HG03066 (cell line): ENCODE results near the gene HK1.

Source experiments
- ATAC-seq: cut with Tn5 transposase; IDR thresholded peaks from one replicate; pipeline ENCODE4 v1.9.1; 2021; ENCODE audit warnings: low read depth; ENCODE audit not compliant: unreplicated experiment

HK1 gene

DNA sequence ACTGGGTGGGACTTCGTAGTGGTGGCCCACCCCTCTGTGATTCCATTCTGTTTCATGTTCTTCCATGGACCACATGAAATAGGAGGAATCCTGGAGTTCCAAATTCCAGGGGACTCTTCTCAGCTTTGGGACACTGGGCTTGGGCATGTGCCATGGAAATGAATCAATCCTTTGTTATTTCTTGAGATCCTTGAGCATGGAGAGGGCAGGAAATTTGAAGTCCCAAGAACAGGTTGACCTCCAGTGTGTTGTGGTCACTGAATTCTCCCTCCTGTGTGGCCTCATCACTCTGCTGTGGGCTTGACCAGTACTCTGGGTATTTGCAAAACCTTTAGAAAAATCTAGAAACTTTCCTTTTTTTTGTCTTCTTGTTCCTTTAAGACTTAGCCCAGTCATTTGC, 115.7 kb downstream of the HK1 start:
- no peak for ATAC-seq

DNA sequence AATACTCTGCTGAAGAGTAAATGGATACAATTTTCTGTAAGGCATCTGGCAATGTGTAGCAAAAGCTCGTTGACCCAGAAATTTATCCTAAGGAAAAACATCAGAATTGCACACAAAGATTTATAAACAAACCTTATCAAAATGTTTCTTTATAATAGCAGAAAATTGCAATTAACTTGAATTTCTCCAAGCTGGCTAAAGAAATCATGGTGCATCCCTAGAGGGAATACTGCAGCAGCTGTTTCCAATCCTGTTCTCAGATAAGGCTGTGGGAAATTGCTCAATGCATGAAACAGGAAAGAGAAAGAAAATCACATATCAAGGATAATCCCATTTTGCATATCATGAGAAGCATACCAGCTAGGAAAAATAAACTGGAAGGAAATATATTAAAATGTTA, 119.7 kb downstream of the HK1 start:
- no peak for ATAC-seq

DNA sequence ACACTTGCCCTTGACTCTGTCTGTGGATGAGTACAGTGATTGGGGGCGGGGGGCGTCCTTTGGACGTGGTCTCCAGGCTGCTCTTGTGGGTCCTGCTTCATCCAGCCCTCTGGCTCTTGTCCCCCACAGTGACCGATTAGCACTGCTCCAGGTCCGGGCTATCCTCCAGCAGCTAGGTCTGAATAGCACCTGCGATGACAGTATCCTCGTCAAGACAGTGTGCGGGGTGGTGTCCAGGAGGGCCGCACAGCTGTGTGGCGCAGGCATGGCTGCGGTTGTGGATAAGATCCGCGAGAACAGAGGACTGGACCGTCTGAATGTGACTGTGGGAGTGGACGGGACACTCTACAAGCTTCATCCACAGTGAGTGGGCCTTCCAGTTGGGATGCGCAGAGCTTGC, 120.2 kb downstream of the HK1 start:
- no peak for ATAC-seq

DNA sequence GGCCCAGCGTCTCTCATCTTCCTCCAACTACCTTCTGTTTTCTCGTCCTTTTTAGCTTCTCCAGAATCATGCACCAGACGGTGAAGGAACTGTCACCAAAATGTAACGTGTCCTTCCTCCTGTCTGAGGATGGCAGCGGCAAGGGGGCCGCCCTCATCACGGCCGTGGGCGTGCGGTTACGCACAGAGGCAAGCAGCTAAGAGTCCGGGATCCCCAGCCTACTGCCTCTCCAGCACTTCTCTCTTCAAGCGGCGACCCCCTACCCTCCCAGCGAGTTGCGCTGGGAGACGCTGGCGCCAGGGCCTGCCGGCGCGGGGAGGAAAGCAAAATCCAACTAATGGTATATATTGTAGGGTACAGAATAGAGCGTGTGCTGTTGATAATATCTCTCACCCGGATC, 122.6 kb downstream of the HK1 start:
- no peak for ATAC-seq

DNA sequence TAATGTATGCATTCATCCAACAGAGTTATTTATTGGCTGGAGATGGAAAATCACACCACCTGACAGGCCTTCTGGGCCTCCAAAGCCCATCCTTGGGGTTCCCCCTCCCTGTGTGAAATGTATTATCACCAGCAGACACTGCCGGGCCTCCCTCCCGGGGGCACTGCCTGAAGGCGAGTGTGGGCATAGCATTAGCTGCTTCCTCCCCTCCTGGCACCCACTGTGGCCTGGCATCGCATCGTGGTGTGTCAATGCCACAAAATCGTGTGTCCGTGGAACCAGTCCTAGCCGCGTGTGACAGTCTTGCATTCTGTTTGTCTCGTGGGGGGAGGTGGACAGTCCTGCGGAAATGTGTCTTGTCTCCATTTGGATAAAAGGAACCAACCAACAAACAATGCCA, 123.1 kb downstream of the HK1 start:
- ATAC-seq: no peak

DNA sequence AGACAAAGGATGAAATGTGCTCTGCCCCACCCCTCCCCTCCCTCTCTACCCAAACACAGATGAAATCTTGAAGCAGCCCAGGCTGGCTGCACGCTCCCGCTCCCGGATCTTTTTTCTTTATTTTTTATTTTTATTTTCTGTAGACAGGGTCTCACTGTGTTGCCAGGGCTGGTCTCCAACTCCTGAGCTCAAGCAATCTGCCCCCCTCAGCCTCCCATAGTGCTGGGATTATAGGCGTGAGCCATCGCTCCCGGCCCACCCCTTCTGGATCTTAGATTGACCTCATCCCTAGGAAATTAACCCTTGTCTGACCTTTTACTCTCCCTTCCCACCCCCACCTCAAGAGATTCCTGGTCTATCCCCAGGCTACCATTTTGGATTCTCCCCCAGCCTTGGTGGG, 124.1 kb downstream of the HK1 start:
- no peak for ATAC-seq

DNA sequence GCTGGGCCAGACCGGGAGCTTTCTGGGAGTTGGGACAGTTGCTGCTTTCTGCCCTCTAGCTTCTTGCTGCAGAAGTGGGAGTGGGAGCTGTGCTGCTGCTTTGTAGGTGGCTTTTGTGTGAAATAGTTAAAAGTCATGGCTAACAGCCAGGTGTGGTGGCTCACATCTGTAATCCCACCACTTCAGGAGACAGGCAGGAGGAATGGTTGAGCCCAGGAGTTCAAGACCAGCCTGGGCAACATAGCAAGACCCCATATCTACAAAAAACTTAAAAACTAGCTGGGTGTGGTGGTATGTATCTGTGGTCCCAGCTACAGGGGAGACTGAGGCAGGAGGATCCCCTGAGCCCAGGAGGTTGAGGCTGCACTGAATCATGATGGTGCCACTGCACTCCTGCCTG, 124.8 kb downstream of the HK1 start:
- ATAC-seq: no peak

DNA sequence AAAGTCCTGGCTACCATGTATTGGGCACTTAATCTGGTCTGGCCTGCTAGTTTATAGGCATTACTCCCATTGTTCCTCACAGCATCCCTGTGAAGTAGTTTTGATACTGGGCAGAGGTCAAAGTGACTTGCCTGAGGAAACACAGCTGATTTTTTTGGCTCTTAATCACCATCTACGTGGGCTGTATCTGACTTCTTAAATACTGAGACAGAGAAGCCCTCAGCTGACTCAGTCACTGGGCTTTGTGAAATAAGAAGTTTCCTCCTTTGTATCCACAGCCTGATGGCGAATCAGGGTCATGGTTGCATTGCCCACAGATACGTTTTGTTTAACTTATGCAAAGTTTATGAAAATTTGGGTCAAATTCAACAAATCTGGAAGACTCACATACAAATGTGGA, 125.2 kb downstream of the HK1 start:
- no peak for ATAC-seq

DNA sequence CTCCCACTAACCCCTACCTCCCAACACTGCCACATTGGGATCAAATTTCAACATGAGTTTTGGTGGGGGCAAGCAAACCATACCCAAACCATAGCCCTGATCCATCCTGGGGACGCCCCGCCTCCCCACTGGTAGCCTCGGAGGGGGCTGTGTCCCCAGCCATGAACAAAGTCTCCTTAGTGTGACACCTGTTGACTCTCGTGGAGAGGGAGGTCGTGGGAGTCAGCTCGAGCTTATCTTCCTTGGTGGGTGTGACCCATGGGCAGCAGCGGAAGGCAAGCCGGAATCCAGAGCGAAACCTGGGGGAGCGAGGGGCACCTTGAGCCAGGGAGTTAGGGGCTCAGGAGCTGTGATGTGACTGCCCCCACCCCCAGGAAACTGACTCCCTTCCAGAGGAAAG, 126.5 kb downstream of the HK1 start:
- ATAC-seq: no peak

DNA sequence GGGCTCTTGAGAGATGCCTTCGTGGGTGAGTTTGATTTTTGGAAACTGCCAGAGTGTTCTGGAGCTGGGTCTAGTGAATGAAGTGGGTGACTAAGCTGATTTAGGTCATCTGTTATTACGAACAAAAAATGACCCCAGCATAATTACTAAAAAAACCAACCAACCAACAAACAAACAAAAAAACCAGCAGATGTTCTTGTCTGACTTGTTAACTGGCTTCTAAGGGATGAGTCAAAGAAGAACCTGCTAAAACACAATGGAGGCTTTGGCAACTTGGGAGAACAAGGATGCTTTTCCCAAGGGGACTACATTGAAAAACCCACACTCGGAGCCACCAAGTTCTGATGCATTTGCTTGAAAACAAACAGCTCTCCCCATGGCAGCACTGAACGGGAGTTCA, 126.9 kb downstream of the HK1 start:
- no peak for ATAC-seq

DNA sequence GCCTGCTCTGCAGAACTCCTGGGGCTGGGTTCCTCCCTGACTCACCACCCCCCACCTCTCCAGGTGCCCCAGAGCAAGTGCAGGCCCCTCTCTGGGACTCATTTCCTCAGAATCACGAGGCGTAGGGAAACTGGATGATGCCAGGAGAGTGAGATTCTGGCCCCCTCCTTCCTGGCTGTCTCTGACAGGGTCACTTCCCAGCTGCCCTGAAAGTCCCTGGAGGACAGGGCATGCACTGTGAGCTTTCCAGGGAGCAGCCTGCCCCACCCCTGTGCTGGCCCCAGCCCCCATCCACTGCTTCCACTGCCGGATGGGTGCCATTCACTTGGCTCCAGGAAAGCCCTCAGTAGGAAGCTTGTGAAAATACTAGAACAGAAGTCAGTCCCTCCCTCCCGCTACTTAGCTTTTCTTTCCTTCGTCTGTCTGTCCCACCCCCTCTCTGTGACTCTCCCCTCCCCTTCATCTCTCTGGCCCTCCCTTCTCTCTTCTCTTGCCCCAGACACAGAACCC, 128.1 kb downstream of the HK1 start:
- ATAC-seq: no peak

DNA sequence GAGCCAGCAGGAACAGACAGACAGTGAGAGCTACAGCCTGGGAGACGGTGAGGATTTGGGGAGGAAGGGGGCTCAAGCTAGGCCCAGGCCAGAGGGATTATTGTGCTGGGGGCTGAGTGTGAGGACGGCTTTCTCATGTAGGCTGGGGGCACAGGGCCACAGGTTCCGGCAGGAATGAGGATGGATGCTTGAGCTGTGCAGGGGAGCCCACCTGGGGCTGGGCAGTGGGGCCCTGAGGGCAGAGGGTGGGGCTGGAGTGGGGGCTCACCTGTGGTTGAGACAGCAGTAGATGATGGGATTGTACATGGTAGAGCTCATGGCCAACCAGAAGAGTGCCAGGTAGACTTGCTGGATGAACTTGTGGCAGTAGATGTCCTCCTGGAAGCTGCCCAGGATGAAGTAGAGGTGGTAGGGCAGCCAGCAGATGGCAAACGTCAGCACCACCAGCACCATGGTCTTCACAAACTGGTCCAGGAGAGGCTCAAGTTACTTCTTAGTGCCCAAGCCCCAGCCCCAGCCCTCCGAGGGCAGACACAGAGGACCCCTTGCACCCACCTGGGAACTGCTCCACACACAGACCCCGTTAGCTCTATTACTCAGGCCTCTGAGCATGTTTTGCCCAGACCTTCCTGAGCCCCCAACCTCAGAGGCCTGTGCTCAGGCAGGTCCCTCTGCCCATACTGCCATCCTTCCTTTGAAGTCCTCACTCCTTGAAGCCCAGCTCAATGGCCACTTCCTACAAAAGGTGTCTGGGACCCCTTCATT, 128.7 kb downstream of the HK1 start:
- no peak for ATAC-seq

DNA sequence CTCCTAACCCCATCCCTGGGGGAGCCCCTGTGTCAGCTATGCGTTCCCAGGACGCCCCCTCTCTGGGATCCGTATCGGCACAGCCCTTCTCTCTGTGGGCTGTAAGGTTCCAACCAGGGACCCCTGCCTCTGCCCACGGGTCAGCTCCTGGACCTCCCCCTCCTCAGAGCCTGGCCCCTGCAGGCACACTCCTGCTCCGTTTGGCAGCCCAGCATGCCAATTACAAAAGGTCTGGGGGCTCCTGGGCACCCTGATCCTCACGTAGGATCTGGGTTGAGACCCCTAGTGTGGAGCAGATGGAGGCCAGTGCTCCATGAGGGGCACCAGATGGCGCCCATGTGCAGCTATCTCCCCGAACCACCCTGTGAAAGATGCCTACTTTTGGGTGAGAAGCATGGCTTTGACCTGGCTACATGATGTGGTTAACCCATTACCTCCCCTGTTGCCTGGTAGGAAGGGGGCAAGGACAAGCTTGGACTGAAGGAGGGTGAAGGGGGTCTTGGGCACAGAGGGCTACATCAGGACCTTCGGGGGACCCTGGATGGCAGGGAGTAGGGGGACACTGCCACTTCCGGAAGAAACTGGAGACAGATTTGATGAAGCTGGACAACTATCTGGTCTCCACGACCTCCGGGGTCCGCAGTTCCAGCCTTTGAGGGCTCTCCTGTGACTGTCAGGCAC, 129.5 kb downstream of the HK1 start:
- no peak for ATAC-seq

DNA sequence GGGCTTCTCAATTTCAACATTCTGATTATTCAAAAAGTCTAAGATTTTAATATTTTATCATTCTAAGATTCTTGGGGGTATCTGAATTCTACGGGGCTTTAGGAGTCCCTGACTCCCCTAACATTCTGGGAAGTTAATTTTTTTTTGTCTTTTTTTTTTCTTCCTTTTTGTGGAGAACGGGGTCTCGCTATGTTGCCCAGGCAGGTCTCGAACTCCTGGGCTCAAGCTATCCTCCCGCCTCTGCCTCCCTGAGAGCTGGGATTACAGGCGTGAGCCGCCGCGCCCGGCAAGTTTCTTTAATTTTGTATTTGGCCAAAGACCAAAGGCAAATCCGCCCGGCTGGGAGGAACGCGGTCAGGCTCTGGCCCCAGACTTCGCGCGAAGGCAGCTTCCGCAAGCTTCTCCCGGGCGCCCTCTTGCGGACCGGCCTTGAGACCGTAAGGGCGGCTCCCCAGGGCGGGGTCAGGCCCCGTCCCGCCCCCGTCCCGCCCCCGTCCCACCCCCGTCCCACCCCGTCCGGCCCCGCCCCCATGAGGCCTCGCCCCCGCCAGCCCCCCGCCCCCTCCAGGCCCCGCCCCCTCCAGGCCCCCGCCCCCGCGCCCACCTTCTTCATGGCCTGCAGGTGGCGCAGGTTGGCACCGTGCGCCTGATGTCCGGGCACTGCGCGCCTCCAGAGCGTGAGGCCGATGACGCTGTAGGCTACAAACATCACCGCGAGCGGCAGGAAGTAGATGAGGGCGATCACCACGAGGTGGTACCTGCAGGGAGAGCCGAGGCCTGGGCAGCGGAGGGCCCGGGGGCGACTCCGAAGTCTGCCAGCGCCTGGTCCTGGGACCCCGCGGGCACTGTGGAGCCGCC, 130.3 kb downstream of the HK1 start:
- peak; percentile 75 for ATAC-seq

DNA sequence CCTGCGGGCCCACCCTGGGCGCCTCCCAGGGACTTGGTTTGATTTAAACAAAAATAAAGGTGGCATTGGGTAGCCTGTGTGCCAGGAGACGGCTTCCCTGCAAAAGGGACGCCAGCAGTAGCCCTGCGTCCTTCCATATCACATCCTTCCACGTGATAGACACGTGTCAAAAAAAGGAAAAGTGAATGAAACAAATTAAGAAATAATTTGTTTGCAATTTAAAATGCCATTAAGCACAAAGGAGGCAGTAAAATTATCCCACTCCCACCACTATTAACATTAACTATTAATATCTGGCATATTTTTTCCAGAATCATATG, 130.8 kb downstream of the HK1 start:
- ATAC-seq: no peak

DNA sequence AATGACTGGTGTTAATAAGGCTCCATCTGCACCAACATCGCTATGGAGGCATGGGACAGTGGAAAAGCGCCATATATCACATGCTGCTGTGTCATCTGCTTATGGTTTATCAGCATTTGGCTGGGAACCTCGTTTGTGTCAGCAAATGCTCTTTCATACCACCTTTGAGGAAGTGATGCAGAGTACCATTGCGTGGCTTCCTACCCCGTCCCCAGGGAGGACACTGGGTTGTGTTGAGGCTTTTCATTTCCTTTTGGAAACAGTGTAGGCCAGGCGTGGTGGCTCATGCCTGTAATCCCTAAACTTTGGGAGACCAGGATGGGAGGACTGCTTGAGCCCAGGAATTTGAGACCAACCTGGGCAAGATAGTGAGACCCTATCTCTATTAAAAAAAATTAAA, 131.7 kb downstream of the HK1 start:
- no peak for ATAC-seq

DNA sequence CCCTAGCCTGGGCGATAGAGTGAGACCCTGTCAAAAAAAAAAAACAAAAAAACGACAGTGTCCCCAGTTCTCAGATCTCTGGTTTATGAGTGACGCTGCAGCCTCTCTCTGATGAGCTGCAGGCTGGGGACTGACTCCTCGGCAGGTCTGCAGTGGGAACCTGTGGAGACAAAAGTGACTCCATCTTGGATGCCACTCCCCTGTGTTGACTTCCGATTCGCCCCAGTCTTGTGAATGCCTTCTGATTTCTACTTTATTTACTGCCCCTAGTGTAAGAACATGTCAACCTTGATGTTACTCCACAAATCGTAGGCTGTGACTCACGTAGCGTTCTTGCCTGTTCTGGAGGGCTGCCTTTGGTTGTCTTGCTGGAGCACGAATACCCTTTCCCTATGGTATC, 132.2 kb downstream of the HK1 start:
- ATAC-seq: no peak

DNA sequence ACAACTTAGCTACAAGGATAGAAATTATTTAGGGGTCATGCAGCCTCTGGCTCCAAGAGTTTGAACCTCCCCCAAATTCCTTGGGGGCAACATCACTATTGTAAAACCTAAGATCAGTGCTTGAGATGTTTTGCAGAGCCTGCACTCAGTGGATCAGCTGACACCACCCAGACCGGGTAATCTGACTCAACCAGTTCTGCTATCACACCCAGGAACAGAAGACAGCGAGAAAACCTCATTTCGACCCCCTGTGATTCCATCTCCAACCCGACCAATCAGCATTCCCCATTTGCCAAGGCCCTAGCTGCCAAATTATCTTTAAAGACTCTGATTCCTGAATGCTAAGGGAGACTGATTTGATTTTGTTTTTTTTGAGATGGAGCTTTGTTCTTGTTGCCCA, 133.2 kb downstream of the HK1 start:
- no peak for ATAC-seq

DNA sequence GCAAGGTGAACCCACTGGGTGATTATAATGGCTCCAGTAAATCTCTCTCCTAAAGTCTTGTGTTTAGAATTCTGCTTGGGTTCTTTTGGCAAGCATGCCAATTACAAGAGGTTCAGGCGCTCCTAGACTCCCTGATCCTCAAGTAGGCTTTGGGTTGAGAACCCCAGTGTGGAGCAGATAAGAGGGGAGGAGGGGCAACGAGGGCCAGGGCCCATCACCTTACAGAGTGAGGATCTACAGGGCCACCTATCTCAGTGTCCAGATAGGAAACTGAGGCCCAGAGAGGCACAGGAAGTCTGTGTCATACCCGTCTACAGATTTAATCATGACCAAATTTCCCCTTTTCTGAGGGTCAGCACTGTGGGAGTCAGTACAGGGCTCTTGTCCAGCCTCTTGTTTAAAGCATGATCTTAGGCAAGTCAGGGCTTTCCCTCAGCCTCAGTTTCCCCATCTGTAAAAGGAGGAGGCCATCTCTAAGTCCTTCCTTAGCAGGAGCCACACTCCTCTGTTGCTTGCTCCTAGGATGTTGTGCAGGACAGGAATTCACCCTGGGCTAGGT, 134.0 kb downstream of the HK1 start:
- ATAC-seq: no peak

DNA sequence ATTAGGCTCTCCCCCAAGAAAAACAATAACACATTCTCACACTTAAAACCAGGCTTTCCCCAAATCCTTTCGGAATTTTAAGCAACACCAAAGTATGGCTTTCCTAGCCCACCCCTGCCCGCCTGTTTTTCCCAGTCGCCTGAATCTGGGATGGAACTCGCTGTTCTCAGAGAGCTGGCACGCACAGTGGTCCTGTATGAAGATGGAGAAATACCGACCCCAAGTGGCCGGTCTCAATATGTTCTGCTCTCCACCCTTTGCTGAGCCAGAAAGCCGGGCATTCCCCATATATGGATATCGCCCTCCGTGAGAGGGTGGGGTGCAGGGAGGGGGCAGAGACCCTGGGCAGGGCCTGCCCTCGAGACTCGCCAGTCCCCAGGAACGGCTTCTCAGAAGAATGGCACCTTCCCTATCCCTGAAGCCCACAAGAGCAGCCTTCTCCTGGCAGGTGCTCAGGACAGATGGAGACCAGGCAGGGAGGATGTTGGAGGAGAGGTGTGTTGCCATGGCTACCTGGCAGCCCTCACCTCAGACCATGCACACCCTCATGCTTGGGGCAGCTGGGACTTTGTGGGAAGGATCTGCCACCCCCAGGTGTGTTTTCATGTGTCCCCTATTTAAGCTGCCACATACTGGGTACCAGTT, 135.0 kb downstream of the HK1 start:
- ATAC-seq: no peak
